SIG-M5 treated with dmso at 0.1 percent for 504 hours (cell line): ENCODE data around the gene CAPN6.

Experiments
- DNase-seq: peaks from one replicate; lab custom pipeline; 2025; ENCODE audit not compliant: unreplicated experiment; lab: John Stamatoyannopoulos, UW

CAPN6 gene

DNA sequence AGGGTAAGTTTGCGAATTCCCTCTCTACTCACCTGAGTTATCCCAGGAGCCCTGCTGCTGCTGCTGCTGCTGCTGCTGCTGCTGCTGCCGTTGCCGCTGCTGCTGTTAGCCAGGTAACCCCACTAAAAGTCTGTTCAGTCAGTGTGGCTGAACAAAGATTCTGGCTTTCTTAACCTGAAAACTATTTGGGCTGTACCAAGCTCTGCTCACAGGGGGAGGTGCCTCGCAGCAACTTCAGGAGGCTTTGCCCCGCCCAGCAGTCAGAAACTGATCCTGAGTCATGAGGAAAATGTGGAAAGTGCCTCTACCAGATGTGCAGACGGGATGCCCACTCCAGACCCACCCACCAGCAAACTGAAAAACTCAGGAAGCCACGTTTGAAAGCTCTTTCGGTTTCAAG lies at the start of gene CAPN6:
Gene CAPN6, minus strand, starts transcription at position 145 of the 400 bp plus-strand sequence. CDS start 6,547 bp downstream, outside the sequence.
- DNase-seq: no peak

GRCh38 chrX:111319451-111319850 lies 49.2 kb upstream of the CAPN6 start:
- no peak for DNase-seq

- no peak for DNase-seq
Observed at GRCh38 chrX:111318901-111319300, 48.6 kb upstream of the CAPN6 start.

- no peak for DNase-seq
Observed at GRCh38 chrX:111309083-111309482, 38.8 kb upstream of the CAPN6 start.

GRCh38 chrX:111308039-111308438 lies 37.8 kb upstream of the CAPN6 start:
- DNase-seq: no peak

DNA sequence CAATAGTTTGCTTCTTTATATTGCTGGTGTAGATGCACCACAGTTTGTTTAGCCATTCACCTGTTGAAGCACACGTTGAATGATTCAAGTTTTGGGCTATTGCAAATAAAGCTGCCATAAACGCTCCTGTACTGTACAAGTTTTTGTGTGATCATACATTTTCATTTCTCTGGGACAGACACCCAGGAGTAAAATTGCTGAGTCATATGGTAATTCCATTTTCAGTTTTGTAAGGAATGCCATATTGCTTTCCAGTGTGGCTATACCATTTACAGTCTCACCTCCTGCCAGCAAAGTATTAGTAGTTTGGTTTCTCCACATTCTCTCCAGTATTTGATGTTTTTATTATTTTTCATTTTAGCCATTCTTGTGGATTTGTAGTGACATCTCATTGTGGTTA lies 32.0 kb upstream of the CAPN6 start:
- DNase-seq: no peak

GRCh38 chrX:111288841-111289240 lies 18.6 kb upstream of the CAPN6 start:
- DNase-seq: no peak

DNA sequence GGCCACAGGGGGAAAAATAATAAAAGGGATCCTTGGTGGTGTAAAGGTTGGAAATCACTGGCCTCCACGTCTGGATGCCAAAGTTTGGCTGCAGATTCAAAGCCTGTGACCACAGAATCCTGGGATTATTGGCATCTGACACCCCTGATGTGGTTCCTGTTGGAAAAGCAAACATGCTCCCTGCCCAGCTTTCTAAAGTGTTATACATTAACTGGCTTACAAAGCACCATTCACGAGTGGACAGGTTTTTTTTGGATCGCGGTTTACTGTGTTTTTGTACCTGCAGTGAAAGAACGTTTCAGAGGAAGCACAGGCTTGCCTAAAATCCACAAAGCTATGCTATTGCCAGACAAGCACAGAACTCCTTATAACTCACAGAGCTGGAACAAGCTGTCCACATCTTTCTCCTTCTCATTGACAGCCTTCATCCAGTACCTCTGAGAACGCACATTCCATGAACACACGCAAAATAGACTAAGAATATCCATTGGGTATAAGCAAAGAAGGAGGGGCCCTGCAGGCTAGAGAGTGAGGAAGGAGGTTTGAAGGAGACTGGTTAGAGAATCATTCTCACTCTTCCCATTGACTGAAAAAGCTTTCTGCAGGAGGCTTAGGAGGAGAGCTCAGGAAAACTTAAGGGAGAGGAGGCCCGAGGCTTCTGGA lies 14.5 kb upstream of the CAPN6 start:
- no peak for DNase-seq

DNA sequence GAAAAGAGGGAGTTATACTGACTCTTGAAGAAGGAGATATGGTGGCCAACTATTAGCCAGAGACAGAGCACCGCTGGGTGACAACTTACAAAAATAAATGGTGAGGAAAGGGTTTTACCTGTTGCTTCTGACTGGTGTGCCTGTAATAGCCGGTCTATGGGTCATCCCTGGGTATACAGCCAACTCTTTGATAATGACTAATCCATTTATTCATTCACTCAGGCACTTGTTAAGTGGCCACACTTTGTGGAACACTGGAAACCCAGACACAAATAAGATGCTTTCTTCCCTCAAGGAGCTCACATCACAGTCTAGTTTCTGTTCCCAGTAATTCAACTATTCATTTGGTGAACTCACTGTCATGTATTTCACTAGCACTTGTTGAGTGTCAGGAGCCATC lies 13.2 kb upstream of the CAPN6 start:
- DNase-seq: no peak

- no peak for DNase-seq
Observed at GRCh38 chrX:111282991-111283390, 12.7 kb upstream of the CAPN6 start.

DNA sequence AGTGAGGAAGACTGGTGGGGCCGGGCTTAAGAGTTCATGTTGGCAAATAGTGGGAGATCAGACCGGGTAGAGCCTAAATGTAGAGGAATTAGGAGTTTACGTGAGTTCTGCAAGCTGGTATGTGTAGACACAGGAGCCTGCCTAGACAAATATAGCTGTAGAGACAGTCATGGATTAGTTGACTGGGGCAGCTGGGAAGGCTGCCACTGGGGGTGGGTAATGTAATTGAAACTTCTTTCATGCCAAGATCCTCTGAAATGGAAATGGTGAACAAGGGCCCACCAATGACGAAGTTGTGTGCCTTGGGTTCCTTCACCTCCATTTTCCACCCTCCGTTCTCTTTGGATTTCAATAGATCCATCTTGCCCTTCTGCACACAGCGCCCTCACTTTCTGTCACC lies 11.9 kb upstream of the CAPN6 start:
- DNase-seq: no peak

DNA sequence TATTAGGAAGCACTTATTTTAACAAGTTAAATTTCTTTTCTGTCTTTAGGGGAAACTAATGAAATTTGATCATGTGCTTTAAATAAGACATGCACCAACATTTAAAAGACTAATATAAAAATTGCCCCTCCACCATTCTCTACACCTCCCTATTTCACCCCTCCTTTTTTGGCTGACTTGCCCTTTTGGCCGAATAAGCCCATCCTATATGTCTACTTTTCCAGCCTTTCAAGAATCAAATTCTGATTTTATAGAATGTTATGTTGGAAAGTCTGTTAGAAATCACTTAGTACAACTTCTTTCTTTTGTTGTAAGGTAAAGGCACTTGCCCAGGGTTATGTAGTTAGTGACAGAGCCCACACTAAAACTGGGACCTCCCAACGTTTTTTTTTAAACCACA lies 1.8 kb downstream of the CAPN6 start:
- DNase-seq: no peak

GRCh38 chrX:111265486-111265885 lies 4.8 kb downstream of the CAPN6 start:
- DNase-seq: no peak

DNA sequence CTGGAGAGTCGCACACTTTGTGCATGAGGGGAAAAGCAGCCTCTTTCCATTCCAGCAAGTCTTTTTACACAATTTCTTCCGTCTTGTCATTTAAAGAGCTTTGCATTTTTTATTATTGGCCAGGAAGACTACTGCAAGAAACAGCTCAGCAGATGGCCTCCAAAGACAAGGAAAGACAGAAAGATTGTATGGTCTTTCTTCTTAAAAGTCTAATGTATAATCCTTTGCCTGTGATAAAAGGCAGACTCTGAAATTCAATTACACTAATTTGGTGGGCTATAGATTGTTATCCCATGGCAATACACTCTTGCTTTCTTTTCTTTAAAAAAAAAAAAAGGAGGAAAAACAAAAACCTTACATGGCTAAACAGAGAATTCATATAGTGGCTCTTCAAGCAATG lies 5.9 kb downstream of the CAPN6 start:
- DNase-seq: no peak

- DNase-seq: no peak
Observed at GRCh38 chrX:111262086-111262485, 8.2 kb downstream of the CAPN6 start.

DNA sequence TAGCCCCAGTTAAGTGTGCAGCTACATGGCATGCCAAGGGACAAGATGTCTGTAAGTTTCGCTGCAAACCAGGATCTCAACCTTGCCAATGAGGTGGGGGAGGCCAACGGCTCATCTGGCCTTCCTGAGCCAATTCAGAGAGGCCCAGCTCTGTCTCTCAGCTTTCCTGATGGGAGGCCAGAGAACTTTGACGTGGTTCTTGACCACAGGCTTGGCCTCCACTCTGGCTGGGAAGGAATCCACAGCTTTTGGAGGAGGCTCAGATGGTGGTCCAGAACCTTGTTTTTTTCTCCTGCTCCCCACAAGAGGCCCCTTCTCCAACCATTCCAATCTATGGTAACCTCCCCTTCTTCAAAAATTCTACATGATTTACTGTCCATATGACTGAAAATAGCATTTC lies 9.8 kb downstream of the CAPN6 start:
- no peak for DNase-seq

- no peak for DNase-seq
Observed at GRCh38 chrX:111259559-111259958, 10.7 kb downstream of the CAPN6 start.

- DNase-seq: no peak
Observed at GRCh38 chrX:111257733-111258132, 12.6 kb downstream of the CAPN6 start.

GRCh38 chrX:111254896-111255693 lies 15.2 kb downstream of the CAPN6 start:
- DNase-seq: no peak

DNA sequence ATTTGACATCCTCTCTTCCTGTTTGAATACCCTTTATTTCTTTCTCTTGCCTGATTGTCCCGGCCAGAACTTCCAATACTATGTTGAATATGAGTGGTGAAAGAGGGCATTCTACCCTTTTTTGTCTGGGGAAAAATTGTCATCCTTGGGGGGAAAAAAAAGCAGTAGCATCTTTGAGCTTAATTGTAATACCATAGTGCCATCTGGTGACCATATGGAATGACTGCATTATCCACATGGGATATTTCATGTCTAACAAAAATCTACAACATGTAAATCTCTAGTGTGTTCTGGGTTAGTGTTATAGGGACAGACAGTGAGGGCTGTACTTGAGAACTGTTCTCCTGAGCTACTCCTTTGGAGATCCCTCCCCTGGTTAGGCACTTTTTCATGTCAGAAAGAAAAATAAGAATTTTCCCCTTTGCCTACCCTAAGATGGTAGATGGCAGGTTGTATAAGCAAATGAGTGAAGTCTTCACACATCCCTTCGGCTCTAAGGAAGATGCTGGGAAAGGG lies 26.0 kb downstream of the CAPN6 start:
- peak; percentile 1 for DNase-seq

GRCh38 chrX:111216293-111216801 lies 53.9 kb downstream of the CAPN6 start:
- DNase-seq: no peak

DNA sequence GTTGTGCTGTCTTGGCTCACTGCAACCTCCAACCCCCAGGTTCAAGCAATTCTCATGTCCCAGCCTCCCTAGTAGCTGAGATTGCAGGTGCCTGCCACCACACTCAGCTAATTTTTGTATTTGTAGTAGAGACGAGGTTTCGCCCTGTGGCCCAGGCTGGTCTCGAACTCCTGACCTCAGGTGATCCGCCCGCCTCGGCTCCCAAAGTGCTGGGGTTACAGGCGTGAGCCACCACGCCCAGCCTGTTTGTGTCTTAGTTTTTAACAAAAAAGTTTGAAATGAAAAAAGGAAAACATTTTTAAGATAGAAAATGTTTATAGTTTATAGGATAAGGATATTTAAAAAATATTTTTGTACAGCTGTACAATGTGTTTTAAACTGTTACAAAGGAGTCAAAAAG lies 62.4 kb downstream of the CAPN6 start:
- DNase-seq: no peak
